MM.1S (cell line): ENCODE data around the gene GYPC.

Source experiments
- EZH2phosphoT487 ChIP-seq: fragments of 300-600 bp; sonication (generic); IDR thresholded peaks from 2 replicates; pipeline ENCODE4 v1.6.1; 2018; ENCODE audit warnings: antibody characterized with exemption, low read length
- TF ChIP-seq, protein P1 (sequence below): fragments of 300-600 bp; sonication (generic); IDR thresholded peaks from 2 replicates; pipeline ENCODE4 v1.5.1; 2016; ENCODE audit warnings: antibody characterized with exemption, low read length, mixed read lengths

DNA sequence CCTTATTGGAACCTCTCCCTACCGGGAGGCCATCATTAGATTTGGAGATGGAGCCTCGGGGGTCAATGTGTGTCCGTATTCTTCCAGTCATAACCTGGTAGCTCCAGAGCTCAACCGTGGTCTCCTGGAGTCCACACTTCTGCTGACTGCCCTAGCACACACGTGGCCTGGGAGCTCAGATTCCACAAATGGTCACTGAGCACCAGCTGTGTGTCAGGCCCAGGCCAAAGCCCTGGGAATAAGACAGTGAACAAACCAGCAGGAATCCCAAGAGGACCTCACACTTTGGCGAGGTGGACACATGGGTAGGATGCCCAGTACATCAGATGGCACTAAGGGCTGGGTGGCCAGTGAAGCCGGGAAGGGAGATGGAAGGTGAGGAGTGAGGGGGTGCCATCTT lies 15.5 kb downstream of the GYPC start:
- TF ChIP-seq, protein P1, sequence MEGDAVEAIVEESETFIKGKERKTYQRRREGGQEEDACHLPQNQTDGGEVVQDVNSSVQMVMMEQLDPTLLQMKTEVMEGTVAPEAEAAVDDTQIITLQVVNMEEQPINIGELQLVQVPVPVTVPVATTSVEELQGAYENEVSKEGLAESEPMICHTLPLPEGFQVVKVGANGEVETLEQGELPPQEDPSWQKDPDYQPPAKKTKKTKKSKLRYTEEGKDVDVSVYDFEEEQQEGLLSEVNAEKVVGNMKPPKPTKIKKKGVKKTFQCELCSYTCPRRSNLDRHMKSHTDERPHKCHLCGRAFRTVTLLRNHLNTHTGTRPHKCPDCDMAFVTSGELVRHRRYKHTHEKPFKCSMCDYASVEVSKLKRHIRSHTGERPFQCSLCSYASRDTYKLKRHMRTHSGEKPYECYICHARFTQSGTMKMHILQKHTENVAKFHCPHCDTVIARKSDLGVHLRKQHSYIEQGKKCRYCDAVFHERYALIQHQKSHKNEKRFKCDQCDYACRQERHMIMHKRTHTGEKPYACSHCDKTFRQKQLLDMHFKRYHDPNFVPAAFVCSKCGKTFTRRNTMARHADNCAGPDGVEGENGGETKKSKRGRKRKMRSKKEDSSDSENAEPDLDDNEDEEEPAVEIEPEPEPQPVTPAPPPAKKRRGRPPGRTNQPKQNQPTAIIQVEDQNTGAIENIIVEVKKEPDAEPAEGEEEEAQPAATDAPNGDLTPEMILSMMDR, result no peak
- TF ChIP-seq EZH2phosphoT487, result no peak
